T-helper 1 cell (primary cell): ENCODE results near the gene NUDC.
"Not testable (repeated sequence)": the region's sequence is repeated elsewhere in the genome, so short reads cannot be mapped to it uniquely, and the experiment has no call there.

Experiments used
- DNase-seq, 5 donors: peaks; one replicate each; pipeline ENCODE4 v3.0.0-alpha.2; 2012 to 2020
- total RNA-seq, 4 donors: gene quantifications; one replicate each; lab custom pipeline; 2026; lab: John Stamatoyannopoulos, UW

NUDC gene
- total RNA-seq = 46.8 to 57.0 (median 53.1) reads per million in 4 donors

DNA sequence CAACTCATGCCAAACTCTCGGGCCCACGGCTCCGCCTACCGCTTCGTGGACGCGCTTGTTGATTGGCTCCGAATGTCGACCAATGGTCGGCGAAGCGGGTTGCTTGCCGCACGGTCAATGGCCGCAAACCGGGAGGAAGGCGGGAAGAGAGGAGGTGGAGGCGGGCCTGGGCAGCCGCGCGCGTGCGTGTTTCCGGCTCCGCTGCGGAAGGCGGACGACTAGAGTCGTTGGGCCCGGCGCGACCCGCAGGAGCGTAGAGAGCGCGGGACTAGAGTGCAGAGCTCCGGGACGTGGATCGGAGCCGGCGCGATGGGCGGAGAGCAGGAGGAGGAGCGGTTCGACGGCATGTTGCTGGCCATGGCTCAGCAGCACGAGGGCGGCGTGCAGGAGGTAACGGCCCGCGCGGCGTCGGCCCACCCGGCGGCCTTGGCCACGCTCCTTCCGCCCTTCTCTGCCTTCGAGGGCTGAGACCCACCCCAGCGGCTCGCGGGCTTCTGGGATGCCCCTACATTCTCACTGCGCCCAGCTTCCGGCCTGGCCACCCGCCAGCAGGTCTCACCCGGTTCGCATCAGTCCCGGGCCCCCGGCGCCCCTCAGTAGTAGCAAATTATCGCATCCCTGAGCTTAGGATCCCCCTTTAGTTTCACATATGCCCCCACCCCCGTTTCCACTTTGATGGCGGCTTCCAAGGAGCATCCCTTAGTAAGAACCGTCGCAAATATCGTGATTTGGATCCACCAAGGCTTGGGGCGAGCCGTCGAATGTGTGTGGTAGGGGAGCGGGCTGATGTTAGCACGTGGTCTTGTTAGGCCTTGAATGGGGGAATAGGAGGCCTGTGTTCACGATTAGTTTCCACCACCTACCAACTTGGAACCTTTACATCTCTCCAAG, at the start of gene NUDC:
TSS of gene NUDC (plus strand) at position 204 of the 891 bp plus-strand sequence. CDS start at position 310, 106 bp downstream.
- peak; percentile 90 to 97 (median 94) for DNase-seq

- not testable (repeated sequence) for DNase-seq
Observed at GRCh38 chr1:26873097-26873496, 48.4 kb upstream of the NUDC start.

- DNase-seq = no peak
Observed at GRCh38 chr1:26874896-26875295, 46.6 kb upstream of the NUDC start.

DNA sequence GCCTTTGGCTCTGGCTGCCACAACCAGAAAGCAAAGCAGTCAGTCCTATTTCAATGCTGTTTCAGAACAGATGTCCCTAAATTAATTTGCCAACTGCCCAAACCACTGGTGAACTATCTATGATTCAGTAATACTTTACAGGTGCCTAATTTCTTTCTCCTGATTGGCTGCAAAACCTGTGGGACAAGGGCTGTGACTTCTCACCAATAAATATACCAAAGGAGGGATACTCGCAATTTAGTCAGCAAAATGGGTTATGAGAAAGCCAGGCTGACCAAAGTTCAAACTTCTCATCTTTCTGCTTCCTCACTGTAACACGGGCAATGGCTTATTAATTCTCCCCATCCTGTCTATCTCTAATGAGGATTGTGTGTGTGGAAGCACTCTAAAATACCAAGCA, 44.2 kb upstream of the NUDC start:
- DNase-seq = no peak

DNA sequence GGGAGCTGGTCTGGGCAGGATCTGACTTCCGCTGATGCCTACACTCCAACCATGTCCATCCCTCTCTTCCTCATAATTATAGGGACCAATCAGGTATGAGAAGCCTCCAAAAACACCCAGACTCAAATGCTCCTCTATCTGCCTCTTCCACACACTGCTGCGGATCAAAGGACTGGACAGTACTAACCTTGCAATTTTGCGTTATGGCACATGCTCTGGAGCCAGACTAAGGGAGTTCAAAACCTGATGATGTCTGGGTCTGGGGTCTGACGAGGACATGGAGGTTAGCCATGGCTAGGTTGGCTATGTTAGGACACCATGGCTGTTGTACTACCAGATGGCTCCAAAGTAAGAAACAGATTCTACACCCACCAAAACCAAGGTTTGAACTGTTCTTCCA, 41.8 kb upstream of the NUDC start:
- DNase-seq = no peak

DNA sequence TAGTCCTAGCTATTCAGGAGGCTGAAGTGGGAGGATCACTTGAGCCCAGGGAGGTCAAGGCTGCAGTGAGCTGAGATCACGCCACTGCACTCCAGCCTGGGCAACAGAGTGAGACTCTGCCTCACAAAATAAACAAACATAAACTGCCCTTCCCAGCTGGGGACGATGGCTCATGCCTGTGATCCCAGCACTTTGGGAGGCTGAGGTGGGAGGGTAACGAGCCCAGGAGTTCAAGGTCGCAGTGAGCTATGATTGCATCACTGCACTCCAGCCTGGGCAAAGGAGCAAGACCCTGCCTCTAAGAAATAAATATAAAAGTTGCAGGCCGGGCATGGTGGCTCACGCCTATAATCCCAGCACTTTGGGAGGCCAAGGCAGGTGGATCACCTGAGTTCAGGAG, 39.9 kb upstream of the NUDC start:
- not testable (repeated sequence) for DNase-seq

DNA sequence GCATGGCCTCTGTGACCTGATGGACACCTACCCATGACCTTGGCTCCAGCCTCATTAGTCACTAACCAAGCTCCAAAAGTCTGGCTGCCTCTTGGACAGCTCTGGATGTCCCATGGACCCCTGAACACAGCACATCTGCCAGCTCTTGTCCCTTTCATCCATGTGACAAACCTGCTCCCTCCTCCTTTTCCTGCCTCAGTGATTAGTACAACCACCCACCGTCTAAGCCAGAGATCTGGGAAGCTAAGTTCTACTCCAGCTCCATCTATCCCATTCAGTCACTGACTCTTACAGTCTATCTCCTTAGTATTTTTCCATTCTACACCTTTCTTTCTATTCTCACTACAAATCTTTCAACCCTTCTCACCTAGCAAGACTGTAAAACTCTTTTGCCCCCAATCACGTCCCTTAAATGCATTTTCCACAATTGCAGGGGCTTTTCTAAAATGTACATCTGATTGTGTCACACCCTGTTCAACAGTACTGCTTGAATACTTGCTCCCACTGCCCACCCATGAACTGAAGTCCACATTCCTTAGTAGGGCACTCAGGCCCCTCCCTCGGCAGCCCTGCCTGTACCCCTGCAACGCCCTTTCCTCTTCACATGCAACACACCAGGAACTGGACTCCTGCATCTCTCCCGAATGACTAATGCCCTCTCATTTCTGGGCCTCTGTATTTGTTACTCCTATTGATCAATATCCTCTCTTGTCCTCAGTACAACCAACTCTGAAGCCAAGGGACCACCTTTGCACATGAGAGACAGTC, 38.7 kb upstream of the NUDC start:
- DNase-seq = no peak

GRCh38 chr1:26887125-26887524, 34.4 kb upstream of the NUDC start:
- peak in 1 of 5 donors; percentile 26 for DNase-seq

DNA sequence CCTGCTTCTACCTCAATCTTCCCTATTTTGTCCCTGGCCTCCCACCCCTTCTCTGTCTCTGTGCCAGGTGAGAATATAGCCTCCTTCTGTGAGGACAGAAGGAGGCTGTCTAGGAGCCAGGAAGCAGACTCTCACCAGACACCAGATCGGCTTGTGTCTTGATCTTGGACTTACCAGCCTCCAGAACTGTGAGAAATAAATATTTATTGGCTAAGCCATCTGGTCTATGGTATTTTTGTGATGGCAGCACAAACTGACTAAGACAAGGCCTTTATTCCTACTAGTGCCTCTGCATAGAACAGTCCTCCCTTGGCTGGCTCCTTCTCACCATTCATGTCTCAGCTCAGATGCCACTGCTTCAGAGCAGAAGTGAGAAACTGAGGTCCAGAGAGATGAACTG, 33.3 kb upstream of the NUDC start:
- no peak for DNase-seq

- peak; percentile 57 to 84 (median 72) for DNase-seq
Observed at GRCh38 chr1:26889551-26890466, 31.7 kb upstream of the NUDC start, which contains the start of gene GPN2. TSS of gene GPN2 (minus strand) at chr1:26890283. CDS start at chr1:26890096, 187 bp downstream.

DNA sequence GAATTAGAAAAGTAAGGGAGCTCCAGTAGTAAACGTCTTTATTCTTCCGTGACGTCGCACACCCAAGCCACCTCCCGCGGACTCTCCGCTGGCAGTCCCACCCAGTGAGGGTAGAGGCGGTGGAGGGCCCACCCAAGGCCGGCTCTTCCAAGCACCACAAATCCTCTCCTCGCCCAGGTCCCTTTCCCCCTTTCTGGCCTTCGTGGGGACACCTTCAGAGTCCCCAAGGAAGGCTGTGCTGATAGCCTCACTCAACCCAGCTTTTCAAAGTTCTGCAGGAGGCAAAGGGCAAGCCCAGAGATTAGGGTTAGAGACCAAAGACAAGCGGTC, 31.1 kb upstream of the NUDC start:
- DNase-seq = no peak

- no peak for DNase-seq
Observed at GRCh38 chr1:26894263-26894662, 27.3 kb upstream of the NUDC start.

DNA sequence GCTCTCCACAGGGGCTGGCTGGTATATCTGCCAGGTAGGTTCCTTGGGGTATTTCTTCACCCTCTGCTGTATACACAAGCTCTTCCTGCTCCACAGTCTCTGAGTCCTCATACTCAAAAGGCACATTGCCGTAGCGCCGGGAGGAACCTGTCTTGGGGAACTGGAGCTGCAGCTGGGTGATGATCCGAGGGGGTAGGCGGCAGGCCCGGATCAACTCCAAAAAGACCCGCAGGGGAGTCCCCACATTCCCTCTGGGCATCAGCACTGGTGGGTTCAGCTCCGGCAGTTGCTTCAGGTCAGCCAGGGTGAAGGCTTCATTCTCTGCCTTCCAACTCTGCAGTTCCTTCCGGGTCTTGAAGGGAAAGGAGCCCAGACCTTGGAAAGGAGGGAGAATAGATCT, 24.2 kb upstream of the NUDC start:
- no peak for DNase-seq

DNA sequence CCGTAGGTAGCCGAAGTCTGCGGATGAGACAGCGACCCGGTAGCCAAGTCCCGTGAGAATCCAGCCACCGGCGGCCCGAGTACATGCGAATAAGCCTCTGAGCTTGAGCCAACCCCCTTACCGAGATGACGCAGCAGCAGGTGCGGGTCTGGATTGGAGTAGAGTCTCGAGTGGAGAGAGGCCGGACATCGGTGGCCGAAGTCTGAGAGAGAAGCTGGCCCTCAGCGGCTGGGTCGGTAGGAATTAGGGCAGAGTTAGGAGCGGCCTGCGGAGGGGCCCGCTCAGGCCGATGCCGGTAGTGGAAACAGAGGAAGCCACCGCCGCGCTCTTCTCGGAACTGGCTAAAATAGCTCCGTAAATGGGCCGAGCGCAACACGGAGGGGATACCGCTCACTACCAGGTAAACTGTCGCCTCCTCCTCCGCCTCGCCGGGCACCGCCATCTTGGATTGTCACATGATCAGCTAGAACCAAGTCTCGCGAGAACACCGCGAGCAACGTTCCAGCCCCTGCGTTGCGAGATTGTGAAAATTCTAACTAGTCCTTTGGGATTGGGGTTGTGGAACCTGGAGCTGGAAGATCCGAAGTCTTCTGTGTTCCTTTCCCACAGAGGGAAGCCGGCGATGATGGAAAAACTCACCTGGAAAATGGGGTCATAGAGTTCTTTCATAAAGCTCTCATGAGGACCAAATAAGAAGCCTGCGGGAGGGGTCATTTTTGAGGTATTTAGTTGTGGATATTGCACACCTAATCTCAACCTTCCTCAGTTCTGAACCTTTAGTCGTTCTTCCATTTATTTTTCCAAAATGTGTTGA, 21.3 kb upstream of the NUDC start, which contains the start of gene GPATCH3:
TSS of gene GPATCH3 (minus strand) at position 467 of the 814 bp plus-strand sequence. CDS start at position 442, 25 bp downstream.
- peak; percentile 73 to 89 (median 84) for DNase-seq

DNA sequence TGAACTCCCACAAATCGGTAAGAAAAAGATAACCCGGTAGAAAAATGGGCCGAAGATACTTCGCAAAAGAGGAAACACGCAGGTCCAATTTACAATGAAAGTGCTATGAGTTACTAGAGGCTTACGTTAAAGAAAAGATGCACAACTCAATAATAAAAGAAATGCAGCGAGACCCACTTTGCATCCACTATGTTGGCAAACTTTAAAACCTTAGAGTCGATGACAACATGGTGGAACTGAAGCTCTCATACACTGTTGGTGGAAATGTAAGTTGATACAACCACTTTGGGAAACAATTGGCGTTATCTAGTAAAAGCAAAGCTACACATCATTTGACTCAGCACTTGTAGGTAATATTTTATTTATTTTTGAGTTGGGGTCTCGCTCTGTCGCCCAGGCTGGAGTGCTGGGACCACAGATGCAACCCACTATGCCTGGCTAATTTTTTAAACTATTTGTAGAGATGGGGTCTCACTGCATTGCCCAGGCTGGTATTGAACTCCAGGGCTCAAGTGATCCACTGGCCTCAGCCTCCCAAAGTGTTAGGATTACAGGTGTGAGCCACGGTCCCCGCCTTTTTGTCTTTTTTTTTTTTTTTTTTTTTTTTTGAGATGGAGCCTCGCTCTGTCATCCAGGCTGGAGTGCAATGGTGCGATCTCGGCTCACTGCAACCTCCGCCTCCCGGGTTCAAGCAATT, 20.6 kb upstream of the NUDC start:
- DNase-seq = no peak

GRCh38 chr1:26907071-26907917, 14.2 kb upstream of the NUDC start:
- DNase-seq = no peak

DNA sequence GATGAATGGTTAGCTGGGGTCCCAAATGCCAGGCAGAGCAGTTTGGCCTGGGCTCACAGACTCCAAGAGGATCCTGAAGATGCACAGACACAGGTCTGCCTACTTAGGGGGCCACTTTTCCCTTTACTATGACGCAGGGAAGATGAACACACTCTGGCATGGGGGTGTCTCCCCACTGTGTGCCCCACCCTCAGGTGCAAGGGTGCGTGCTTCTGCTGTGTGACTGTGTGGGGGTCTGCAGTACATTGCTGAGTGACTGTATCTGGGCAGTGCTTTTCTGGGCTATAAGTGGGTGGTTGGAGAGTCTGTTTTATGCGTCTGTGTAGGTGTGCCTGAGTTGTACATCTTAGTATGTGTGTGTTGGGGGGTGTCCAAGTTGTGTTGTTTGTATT, 11.6 kb upstream of the NUDC start:
- no peak for DNase-seq

DNA sequence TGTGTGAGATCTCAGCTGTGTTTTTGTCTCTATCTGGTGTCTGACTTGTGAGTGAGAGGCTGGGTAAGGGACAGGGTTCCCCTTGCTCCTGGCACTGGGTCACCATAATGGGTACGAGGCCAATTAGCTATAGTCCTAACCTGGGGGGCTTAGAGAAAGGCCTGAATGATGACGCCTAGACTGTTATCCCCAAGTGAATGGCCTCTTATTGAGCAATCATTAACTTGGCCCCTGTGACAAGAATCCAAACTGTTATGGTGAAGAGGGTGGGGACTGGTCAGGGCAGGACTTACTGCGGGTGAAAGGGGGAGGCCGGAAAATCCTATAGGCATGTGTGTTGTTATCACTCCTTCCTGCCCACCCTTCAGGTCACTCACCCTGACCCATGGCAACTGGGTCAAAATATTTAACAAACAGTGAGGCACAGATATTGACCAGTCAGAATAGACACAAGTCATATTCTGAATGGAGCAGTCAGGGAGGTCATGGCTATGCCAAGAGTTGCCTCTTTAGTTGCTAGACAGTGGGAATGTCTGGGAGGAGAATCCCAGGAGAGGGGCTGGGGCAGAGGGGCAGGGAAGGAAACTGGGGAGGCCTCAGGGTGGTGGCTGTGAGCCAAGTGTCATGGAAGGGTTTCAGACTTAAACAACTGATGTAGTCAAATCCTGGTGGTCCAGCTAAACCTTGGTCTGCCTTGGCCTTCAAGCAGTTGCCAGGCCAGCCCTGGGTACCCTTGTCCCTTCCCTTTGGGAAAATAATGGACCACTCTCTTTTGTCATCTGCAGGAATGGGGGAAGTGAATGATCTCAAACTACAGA, 11.0 kb upstream of the NUDC start:
- DNase-seq = no peak
